ENCODE measurements around the gene OR2T29.

DNA sequence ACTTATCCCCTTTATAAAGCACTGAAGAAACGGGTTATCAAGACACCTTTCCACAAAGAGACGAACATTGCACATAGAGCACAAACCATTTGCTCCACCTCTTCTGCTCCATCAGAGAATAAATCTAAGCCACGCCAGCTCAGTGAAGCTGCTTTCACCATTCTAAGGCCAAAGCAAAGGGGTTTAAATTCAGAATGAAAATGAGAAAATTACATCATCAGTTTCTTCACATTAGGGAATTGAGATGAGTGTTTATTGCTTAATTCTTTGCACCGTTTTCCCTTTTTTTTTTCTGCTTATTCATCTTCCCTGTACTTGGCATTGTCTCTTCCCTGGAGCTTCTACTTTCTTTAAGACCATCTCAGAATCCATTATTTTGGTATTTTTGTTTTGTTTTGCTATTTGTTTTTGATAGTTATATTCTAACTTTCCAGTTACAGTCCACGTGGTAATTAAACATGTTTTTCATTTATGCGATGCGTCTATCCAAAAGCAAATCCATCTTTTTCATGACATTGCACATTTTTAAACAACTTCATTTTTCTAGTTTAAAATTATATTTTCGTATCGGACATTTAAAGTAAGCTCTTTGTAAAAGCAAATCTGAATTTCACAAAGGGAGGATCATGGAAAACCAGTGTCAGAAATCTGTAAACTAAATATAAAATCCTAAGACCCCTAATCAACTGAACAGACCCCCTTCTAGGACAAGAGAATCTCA lies 13.8 kb upstream of the OR2T29 start:
- TF ChIP-seq, protein P1, sequence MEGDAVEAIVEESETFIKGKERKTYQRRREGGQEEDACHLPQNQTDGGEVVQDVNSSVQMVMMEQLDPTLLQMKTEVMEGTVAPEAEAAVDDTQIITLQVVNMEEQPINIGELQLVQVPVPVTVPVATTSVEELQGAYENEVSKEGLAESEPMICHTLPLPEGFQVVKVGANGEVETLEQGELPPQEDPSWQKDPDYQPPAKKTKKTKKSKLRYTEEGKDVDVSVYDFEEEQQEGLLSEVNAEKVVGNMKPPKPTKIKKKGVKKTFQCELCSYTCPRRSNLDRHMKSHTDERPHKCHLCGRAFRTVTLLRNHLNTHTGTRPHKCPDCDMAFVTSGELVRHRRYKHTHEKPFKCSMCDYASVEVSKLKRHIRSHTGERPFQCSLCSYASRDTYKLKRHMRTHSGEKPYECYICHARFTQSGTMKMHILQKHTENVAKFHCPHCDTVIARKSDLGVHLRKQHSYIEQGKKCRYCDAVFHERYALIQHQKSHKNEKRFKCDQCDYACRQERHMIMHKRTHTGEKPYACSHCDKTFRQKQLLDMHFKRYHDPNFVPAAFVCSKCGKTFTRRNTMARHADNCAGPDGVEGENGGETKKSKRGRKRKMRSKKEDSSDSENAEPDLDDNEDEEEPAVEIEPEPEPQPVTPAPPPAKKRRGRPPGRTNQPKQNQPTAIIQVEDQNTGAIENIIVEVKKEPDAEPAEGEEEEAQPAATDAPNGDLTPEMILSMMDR (IDR thresholded peaks at IDR 0.05): no peak
- no peak for TF ChIP-seq ZFX (IDR thresholded peaks at IDR 0.05; ENCODE audit: borderline replicate concordance)
